COR-L47 (cell line): ENCODE data around the gene FKBP2.
A peak's percentile ranks its signal among the peaks of the same experiment; 100 is the strongest.

ENCODE experiments used
- DNase-seq: peaks from one replicate; lab custom pipeline; 2025; lab: John Stamatoyannopoulos, UW

FKBP2 gene

GRCh38 chr11:64264371-64264852 is 23.5 kb downstream of the FKBP2 start:
- no peak for DNase-seq

- DNase-seq: no peak
Measured at GRCh38 chr11:64265176-64266160, 24.6 kb downstream of the FKBP2 start.

- DNase-seq: no peak
Measured at GRCh38 chr11:64266339-64266738, 25.4 kb downstream of the FKBP2 start.

- DNase-seq: no peak
Measured at GRCh38 chr11:64267207-64267945, 26.5 kb downstream of the FKBP2 start.

GRCh38 chr11:64268025-64268892 is 27.4 kb downstream of the FKBP2 start:
- no peak for DNase-seq

GRCh38 chr11:64268893-64269539 is 28.1 kb downstream of the FKBP2 start:
- no peak for DNase-seq

GRCh38 chr11:64269540-64270220 is 28.8 kb downstream of the FKBP2 start:
- DNase-seq: peak; percentile 99

GRCh38 chr11:64275031-64275800 is 34.3 kb downstream of the FKBP2 start:
- DNase-seq: no peak

GRCh38 chr11:64275841-64276240 is 34.9 kb downstream of the FKBP2 start:
- DNase-seq: no peak

GRCh38 chr11:64276653-64277431 is 35.9 kb downstream of the FKBP2 start:
- no peak for DNase-seq

- DNase-seq: no peak
Measured at GRCh38 chr11:64278576-64279190, 37.8 kb downstream of the FKBP2 start.

GRCh38 chr11:64281957-64282770 is 41.3 kb downstream of the FKBP2 start:
- no peak for DNase-seq

GRCh38 chr11:64283092-64283491 is 42.2 kb downstream of the FKBP2 start:
- no peak for DNase-seq

GRCh38 chr11:64284048-64284961 is 43.4 kb downstream of the FKBP2 start, which contains the start of gene BAD:
Gene BAD, minus strand, starts transcription at chr11:64284665. Its CDS starts 297 bp downstream, at chr11:64284368.
- peak; percentile 90 for DNase-seq

GRCh38 chr11:64284962-64285884 is 44.3 kb downstream of the FKBP2 start, which contains the start of gene GPR137:
Gene GPR137, plus strand, starts transcription at chr11:64285848. Its CDS starts 677 bp downstream, at chr11:64286525.
- peak; percentile 66 for DNase-seq
